Mucosa of descending colon (tissue), 3 donors: ENCODE data around the gene BCHE. TPM values are rescaled to one million over a fixed set of nuclear protein-coding genes. Genes with fewer than 3 reads are reported as not detected.

Experiments used
- ATAC-seq: fragments of 200-7000 bp; cut with Tn5 transposase; one replicate; pipeline ENCODE4 v1.9.1; 2020; ENCODE audit warnings: mild to moderate bottlenecking, moderate library complexity
- DNase-seq, 3 donors: peaks; one replicate each; pipeline ENCODE4 v3.0.0-alpha.2; 2020
- H3K36me3 ChIP-seq: fragments of 200-600 bp; one replicate; pipeline ENCODE4 v1.8.0; 2021; ENCODE audit warnings: low read depth, mild to moderate bottlenecking
- H3K4me1 ChIP-seq: fragments of 200-600 bp; one replicate; pipeline ENCODE4 v1.8.0; 2021; ENCODE audit warnings: low read depth, mild to moderate bottlenecking
- H3K4me3 ChIP-seq: fragments of 200-600 bp; one replicate; pipeline ENCODE4 v1.8.0; 2021; ENCODE audit warnings: mild to moderate bottlenecking
- H3K9me3 ChIP-seq: fragments of 200-600 bp; one replicate; pipeline ENCODE4 v1.8.0; 2021; ENCODE audit warnings: mild to moderate bottlenecking
- intact Hi-C, 2 donors: fragments of 100-400 bp; cut with DNase I in 1 of 2; cut with micrococcal nuclease in 1 of 2; formaldehyde crosslinking; loops; one replicate each; pipeline versions ENCODE4 v1.11.0 to v1.11.1; 2022; cut with DNase I, micrococcal nuclease
- total RNA-seq, 3 donors: library from RNA; stranded (reverse); fragmentation: NEBNext Ultra II Directional in 2 of 3; extraction: Animal tissue kit (Norgen Biotek cat#: 25700) in 2 of 3; gene quantifications; one replicate each; pipeline versions ENCODE4 v1.2.1 to v1.2.4, GENCODE V29; 2021 to 2023
- TF ChIP-seq, protein P1 (sequence below): fragments of 200-600 bp; IDR thresholded peaks from one replicate; pipeline ENCODE4 v1.8.0; 2022; ENCODE audit warnings: antibody characterized with exemption, mild to moderate bottlenecking
- donor health status: DM: no; HTN: no; CAD: no; lungs with moderate emphysema.
- donor health status: DM: no; HTN: no; CAD: no.
- donor health status: DM: no; HTN: yes; CAD: no.

Gene BCHE
- total RNA-seq, 3 donors from 2014 or later = 1.2 to 26.6 (median 3.1) TPM

- ATAC-seq = peak; percentile 80
- Histone ChIP-seq H3K4me1 (no peaks in the 10 kb centered on the region), H3K4me3 (no peak overlapping the region), H3K36me3 (no peaks in the 10 kb centered on the region), H3K9me3 (no peaks in the 10 kb centered on the region)
- intact Hi-C loops = no loop called here
- peak in 1 of 3 donors; percentile 8 for DNase-seq
- TF ChIP-seq, protein P1, sequence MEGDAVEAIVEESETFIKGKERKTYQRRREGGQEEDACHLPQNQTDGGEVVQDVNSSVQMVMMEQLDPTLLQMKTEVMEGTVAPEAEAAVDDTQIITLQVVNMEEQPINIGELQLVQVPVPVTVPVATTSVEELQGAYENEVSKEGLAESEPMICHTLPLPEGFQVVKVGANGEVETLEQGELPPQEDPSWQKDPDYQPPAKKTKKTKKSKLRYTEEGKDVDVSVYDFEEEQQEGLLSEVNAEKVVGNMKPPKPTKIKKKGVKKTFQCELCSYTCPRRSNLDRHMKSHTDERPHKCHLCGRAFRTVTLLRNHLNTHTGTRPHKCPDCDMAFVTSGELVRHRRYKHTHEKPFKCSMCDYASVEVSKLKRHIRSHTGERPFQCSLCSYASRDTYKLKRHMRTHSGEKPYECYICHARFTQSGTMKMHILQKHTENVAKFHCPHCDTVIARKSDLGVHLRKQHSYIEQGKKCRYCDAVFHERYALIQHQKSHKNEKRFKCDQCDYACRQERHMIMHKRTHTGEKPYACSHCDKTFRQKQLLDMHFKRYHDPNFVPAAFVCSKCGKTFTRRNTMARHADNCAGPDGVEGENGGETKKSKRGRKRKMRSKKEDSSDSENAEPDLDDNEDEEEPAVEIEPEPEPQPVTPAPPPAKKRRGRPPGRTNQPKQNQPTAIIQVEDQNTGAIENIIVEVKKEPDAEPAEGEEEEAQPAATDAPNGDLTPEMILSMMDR = no peak
Observed at GRCh38 chr3:165744025-165744424, 93.2 kb downstream of the BCHE start.

DNA sequence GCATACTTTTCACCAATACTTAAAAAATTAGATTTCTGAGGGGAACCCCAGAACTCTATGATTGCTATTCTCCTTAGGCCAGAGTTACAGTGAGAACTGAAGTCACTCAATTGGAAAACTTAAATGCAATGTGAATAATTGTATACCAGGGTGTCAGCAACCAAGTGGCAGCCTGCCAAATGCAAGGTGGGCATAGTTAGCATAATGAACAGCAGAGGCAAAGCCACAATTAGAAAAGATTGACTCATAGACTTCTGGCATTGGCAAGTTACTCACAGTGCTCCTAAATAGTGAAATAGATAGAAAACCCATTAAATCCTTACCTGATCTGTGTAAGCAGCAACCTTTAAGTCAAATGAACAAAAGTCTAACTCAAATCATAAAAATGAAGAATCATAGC is 94.9 kb downstream of the BCHE start:
- intact Hi-C loops = no loop called here
- DNase-seq (no peak), ATAC-seq (no peak)
- TF ChIP-seq, protein P1 = no peak
- H3K36me3 ChIP-seq = no peaks in the 10 kb centered on the region
- no peak overlapping the region for H3K4me3 ChIP-seq
- no peaks in the 10 kb centered on the region for H3K9me3 ChIP-seq
- no peaks in the 10 kb centered on the region for H3K4me1 ChIP-seq

GRCh38 chr3:165729756-165730155 is 107.5 kb downstream of the BCHE start:
- ATAC-seq = no peak
- TF ChIP-seq, protein P1 = no peak
- intact Hi-C loops = no loop called here
- no peaks in the 10 kb centered on the region for H3K9me3 ChIP-seq
- no peaks in the 10 kb centered on the region for H3K36me3 ChIP-seq
- H3K4me3 ChIP-seq = no peak overlapping the region
- DNase-seq = no peak
- H3K4me1 ChIP-seq = no peaks in the 10 kb centered on the region

DNA sequence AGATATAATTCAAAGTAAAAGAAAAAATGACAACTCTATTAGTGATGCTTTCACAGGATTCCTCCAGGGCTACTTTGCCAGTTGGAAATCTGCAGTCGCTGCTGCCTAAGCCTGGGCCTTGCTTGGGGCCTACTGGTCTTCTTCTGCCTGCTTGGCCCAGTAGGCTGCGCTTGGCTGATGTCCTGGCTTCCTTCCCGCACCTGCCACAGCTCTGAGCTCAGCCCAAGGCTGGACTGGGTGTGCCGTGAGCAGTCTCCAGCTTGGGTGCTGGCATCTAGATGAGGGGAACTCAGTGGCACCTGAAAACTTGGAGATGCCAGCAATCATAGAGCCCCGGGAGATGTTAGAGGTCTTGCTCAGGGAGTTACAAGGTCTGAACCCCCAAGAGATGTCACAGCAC is 108.3 kb downstream of the BCHE start:
- intact Hi-C loops = no loop called here
- no peaks in the 10 kb centered on the region for H3K36me3 ChIP-seq
- no peak overlapping the region for H3K4me3 ChIP-seq
- no peaks in the 10 kb centered on the region for H3K4me1 ChIP-seq
- DNase-seq = no peak
- H3K9me3 ChIP-seq = no peaks in the 10 kb centered on the region
- ATAC-seq = no peak
- TF ChIP-seq, protein P1 = no peak

GRCh38 chr3:165725296-165725695 is 111.9 kb downstream of the BCHE start:
- peaks cover 4% of the 10 kb centered on the region for H3K9me3 ChIP-seq

More at GRCh38 chr3:165725296-165725695, 111.9 kb downstream of the BCHE start:
- DNase-seq (no peak), ATAC-seq (no peak)
- Histone ChIP-seq H3K4me3 (no peak overlapping the region), H3K36me3 (no peaks in the 10 kb centered on the region), H3K4me1 (no peaks in the 10 kb centered on the region)
- TF ChIP-seq, protein P1 = no peak
- intact Hi-C loops = no loop called here
